Measurements from ENCODE around the gene LRPPRC.

- TF ChIP-seq, protein P1, sequence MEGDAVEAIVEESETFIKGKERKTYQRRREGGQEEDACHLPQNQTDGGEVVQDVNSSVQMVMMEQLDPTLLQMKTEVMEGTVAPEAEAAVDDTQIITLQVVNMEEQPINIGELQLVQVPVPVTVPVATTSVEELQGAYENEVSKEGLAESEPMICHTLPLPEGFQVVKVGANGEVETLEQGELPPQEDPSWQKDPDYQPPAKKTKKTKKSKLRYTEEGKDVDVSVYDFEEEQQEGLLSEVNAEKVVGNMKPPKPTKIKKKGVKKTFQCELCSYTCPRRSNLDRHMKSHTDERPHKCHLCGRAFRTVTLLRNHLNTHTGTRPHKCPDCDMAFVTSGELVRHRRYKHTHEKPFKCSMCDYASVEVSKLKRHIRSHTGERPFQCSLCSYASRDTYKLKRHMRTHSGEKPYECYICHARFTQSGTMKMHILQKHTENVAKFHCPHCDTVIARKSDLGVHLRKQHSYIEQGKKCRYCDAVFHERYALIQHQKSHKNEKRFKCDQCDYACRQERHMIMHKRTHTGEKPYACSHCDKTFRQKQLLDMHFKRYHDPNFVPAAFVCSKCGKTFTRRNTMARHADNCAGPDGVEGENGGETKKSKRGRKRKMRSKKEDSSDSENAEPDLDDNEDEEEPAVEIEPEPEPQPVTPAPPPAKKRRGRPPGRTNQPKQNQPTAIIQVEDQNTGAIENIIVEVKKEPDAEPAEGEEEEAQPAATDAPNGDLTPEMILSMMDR (conservative IDR thresholded peaks at IDR 0.05), result no peak
- TF ChIP-seq EZH2 (IDR thresholded peaks at IDR 0.05; ENCODE audit: low read depth), result no peak
These were observed 96.9 kb downstream of the LRPPRC start for GRCh38 chr2:43898838-43899346.

All from PC-9 (cell line).